Measurements from ENCODE around the gene ARHGEF10L. TPM values are rescaled to one million over a fixed set of nuclear protein-coding genes. Genes with fewer than 3 reads are reported as not detected.
"Not testable (repeated sequence)": the region's sequence is repeated elsewhere in the genome, so short reads cannot be mapped to it uniquely, and the experiment has no call there.

Gene ARHGEF10L, protein sequence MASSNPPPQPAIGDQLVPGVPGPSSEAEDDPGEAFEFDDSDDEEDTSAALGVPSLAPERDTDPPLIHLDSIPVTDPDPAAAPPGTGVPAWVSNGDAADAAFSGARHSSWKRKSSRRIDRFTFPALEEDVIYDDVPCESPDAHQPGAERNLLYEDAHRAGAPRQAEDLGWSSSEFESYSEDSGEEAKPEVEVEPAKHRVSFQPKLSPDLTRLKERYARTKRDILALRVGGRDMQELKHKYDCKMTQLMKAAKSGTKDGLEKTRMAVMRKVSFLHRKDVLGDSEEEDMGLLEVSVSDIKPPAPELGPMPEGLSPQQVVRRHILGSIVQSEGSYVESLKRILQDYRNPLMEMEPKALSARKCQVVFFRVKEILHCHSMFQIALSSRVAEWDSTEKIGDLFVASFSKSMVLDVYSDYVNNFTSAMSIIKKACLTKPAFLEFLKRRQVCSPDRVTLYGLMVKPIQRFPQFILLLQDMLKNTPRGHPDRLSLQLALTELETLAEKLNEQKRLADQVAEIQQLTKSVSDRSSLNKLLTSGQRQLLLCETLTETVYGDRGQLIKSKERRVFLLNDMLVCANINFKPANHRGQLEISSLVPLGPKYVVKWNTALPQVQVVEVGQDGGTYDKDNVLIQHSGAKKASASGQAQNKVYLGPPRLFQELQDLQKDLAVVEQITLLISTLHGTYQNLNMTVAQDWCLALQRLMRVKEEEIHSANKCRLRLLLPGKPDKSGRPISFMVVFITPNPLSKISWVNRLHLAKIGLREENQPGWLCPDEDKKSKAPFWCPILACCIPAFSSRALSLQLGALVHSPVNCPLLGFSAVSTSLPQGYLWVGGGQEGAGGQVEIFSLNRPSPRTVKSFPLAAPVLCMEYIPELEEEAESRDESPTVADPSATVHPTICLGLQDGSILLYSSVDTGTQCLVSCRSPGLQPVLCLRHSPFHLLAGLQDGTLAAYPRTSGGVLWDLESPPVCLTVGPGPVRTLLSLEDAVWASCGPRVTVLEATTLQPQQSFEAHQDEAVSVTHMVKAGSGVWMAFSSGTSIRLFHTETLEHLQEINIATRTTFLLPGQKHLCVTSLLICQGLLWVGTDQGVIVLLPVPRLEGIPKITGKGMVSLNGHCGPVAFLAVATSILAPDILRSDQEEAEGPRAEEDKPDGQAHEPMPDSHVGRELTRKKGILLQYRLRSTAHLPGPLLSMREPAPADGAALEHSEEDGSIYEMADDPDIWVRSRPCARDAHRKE (N-terminal part only)
- total RNA-seq (under 1 TPM in 3 of 5 donors, not detected in 2; 0.12 to 0.30 (median 0.22) TPM), total RNA-seq (0 to 8.6 (median 0.07) reads per million in 29 experiments)
- total RNA-seq (2013), result 0.17 TPM

DNA sequence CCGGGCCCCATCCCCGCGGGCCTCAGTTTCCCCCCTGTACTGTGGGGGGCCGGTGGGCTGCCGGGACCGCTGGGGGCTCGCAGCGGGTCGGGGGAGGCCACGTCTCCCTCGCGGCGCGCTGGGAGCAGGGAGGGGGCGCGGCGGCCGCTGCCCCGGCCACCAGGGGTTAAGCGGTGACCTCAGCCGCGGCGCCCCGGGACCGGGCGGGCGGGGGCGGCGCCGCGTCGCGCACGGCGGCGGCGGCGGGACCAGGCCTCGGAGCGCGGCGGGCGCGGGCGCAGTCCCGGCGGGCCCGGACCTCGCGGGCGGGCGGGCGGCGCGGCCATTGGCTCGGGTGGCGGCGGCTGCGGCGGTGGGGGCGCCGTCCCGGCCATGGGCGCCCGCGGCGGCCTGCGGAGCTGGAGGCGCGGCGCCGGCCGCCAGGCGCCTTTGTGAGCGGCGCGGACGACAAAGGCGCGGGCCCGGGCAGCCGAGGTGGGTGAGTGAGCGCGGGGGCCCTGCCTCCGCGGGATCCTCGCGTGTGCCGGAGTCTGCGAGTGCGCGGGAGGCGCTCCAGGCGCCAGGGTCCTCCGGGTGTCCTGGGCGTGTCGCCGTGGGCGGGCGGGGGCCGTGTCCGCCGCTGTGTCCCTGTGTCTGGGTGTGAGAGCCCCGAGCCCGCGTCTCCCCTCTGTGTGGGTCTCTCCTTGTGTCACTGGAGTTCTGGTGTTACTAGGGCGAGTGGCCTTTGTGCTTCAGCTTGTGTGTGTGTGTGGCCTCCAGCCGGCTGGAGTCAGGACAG is at the start of gene ARHGEF10L:
Gene ARHGEF10L (plus strand): TSS at position 222 of the 778 bp plus-strand sequence. CDS start 40,898 bp downstream, outside the sequence.
- Mint-ChIP-seq H3K36me3 (no peaks in the 10 kb centered on the region), H3K4me1 (peaks cover 5 to 12% (median 11%) of the 10 kb centered on the region in 3 donors), H3K9me3 (no peaks in the 10 kb centered on the region), H3K27me3 (peaks cover 47 to 59% of the 10 kb centered on the region in 2 donors), H3K27ac (no peak within 1 kb of the TSS), H3K4me3 (peak within 1 kb of the TSS; percentile 28 to 75 (median 36))
- 3% methylated on average over 84 of the region's 108 CpGs for WGBS (ENCODE audit: insufficient coverage)
- no peak within 1 kb of the TSS for H3K27ac ChIP-seq (ENCODE audit: low read length)
- peaks cover 8 to 59% of the 10 kb centered on the region in 2 experiments for H3K27me3 ChIP-seq (replicated peaks in 1 of 2; ENCODE audit: control insufficient read depth in 2 of 2, extremely low read depth in 1 of 2, insufficient read depth in 2 of 2, low read length in 1 of 2)
- ChIA-PET POLR2A (no interaction called here), CTCF (no interaction called here)
- no peak within 1 kb of the TSS for H3K4me3 ChIP-seq (ENCODE audit: control insufficient read depth in 1 of 2, extremely low read depth in 1 of 2, low read length in 1 of 2)
- H3K36me3 ChIP-seq (ENCODE audit: control insufficient read depth in 2 of 2, extremely low read depth in 1 of 2, insufficient read depth in 1 of 2, low read length in 1 of 2), result no peaks in the 10 kb centered on the region
- ATAC-seq (replicated peaks in 1 of 4) (no peak), DNase-seq (no peak)
- H3K9me3 ChIP-seq, result no peaks in the 10 kb centered on the region
- H3K4me1 ChIP-seq (ENCODE audit: control insufficient read depth in 1 of 2, extremely low read depth in 1 of 2, insufficient read depth in 2 of 2, low read length in 2 of 2), result peaks cover 0 to 4% of the 10 kb centered on the region in 2 experiments

GRCh38 chr1:17489768-17490417 is 49.6 kb upstream of the ARHGEF10L start:
- H3K27me3 Mint-ChIP-seq, result peaks cover 6 to 11% of the 10 kb centered on the region in 2 donors
- H3K4me3 ChIP-seq (ENCODE audit: control insufficient read depth in 1 of 2, extremely low read depth in 1 of 2, low read length in 1 of 2); H3K4me1 Mint-ChIP-seq; H3K27ac ChIP-seq (ENCODE audit: low read length); H3K9me3 Mint-ChIP-seq; H3K4me3 Mint-ChIP-seq; H3K27me3 ChIP-seq (replicated peaks in 1 of 2; ENCODE audit: control insufficient read depth in 2 of 2, extremely low read depth in 1 of 2, insufficient read depth in 2 of 2, low read length in 1 of 2); H3K4me1 ChIP-seq (ENCODE audit: control insufficient read depth in 1 of 2, extremely low read depth in 1 of 2, insufficient read depth in 2 of 2, low read length in 2 of 2); H3K36me3 Mint-ChIP-seq; H3K36me3 ChIP-seq (ENCODE audit: control insufficient read depth in 2 of 2, extremely low read depth in 1 of 2, insufficient read depth in 1 of 2, low read length in 1 of 2); POLR2A ChIA-PET; H3K9me3 ChIP-seq; DNase-seq; H3K27ac Mint-ChIP-seq; ATAC-seq (replicated peaks in 1 of 4): not testable (repeated sequence)
- 80% methylated on average over 9 of the region's 16 CpGs for WGBS (ENCODE audit: insufficient coverage)
- CTCF ChIA-PET, result interaction anchor here in 1 of 2 donors (0.6 kb wide), 1 partner anchor 24 kb away, joined by 6 read pairs; no protein-coding TSS in a partner anchor

DNA sequence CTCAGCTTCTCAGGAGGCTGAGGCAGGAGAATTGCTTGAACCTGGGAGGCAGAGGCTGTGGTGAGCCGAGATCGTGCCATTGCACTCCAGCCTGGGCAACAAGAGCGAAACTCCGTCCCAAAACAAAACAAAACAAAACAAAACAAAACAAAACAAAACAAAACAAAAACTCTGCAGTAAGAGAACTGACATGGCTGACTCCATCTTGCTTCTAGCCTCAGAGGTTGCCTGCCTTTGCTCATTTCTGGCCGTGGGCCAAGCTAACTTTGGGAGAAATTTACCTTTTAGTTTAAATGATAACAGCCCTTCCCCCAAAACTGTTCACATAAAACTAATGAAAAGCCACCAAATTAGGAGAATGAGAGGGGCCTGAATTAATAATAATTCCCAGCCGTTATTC is 48.8 kb upstream of the ARHGEF10L start:
- H3K27me3 ChIP-seq (replicated peaks in 1 of 2; ENCODE audit: control insufficient read depth in 2 of 2, extremely low read depth in 1 of 2, insufficient read depth in 2 of 2, low read length in 1 of 2); ATAC-seq (replicated peaks in 1 of 4); H3K36me3 ChIP-seq (ENCODE audit: control insufficient read depth in 2 of 2, extremely low read depth in 1 of 2, insufficient read depth in 1 of 2, low read length in 1 of 2): not testable (repeated sequence)

DNA sequence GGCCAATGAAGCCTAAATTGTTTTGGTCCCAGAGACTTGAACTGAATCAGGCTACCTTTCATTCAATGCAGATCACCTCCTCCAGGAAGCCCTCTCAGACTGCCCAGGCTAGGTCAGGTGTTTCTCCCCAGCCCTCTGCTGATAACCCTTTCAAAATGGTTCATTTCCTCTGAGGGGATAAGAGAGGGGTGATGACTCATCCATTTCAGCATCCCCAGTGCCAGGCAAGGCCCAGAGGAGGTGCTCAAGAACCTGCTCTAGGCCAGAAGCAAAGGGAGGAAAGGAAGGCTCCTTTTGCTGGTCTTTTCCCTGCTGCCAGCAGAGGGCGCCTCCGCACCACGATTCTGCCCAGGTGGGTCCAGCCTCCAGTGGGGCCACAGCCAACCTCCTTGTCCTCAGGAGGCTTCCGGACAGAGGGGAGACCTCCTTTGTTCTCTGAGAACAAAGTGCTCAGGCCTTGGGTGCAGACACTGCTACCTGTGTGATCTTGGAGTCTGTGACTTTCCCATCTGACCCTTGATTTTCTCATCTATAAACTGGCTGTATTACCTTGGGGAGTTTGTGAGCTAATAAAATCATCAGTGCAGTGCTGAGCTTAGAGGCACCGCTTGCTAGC is 45.3 kb upstream of the ARHGEF10L start:
- Mint-ChIP-seq H3K27me3 (peaks cover 3 to 7% of the 10 kb centered on the region in 2 donors), H3K27ac (no peak overlapping the region), H3K9me3 (peaks cover 0 to 3% (median 0%) of the 10 kb centered on the region in 3 donors), H3K4me1 (no peaks in the 10 kb centered on the region), H3K4me3 (no peak overlapping the region), H3K36me3 (no peaks in the 10 kb centered on the region)
- 20% methylated on average over 5 of the region's 5 CpGs for WGBS (ENCODE audit: insufficient coverage)
- ChIA-PET POLR2A (interaction anchor here in 1 of 2 donors (0.5 kb wide), 1 partner anchor 1146 kb away, joined by 7 read pairs; no protein-coding TSS in a partner anchor), CTCF (interaction anchor here (0.5 to 0.8 kb wide), 4 partner anchors 11 to 1186 kb away, joined by 3 to 10 read pairs (median 4); no protein-coding TSS in a partner anchor)
- peaks cover 0 to 13% of the 10 kb centered on the region in 2 experiments for H3K27me3 ChIP-seq (replicated peaks in 1 of 2; ENCODE audit: control insufficient read depth in 2 of 2, extremely low read depth in 1 of 2, insufficient read depth in 2 of 2, low read length in 1 of 2)
- no peaks in the 10 kb centered on the region for H3K9me3 ChIP-seq
- no peak overlapping the region for H3K27ac ChIP-seq (ENCODE audit: low read length)
- no peak overlapping the region for H3K4me3 ChIP-seq (ENCODE audit: control insufficient read depth in 1 of 2, extremely low read depth in 1 of 2, low read length in 1 of 2)
- no peaks in the 10 kb centered on the region for H3K36me3 ChIP-seq (ENCODE audit: control insufficient read depth in 2 of 2, extremely low read depth in 1 of 2, insufficient read depth in 1 of 2, low read length in 1 of 2)
- ATAC-seq (replicated peaks in 1 of 4) (peak; percentile 44 to 73 (median 62)), DNase-seq (peak; percentile 5 to 68 (median 39))
- H3K4me1 ChIP-seq (ENCODE audit: control insufficient read depth in 1 of 2, extremely low read depth in 1 of 2, insufficient read depth in 2 of 2, low read length in 2 of 2), result no peaks in the 10 kb centered on the region

More for the DNA sequence above, 48.8 kb upstream of the ARHGEF10L start:
- DNase-seq; H3K36me3 Mint-ChIP-seq; POLR2A ChIA-PET; H3K9me3 Mint-ChIP-seq; H3K27ac Mint-ChIP-seq; H3K27me3 Mint-ChIP-seq; H3K9me3 ChIP-seq; H3K27ac ChIP-seq (ENCODE audit: low read length); H3K4me3 ChIP-seq (ENCODE audit: control insufficient read depth in 1 of 2, extremely low read depth in 1 of 2, low read length in 1 of 2); H3K4me3 Mint-ChIP-seq; H3K4me1 Mint-ChIP-seq; H3K4me1 ChIP-seq (ENCODE audit: control insufficient read depth in 1 of 2, extremely low read depth in 1 of 2, insufficient read depth in 2 of 2, low read length in 2 of 2); CTCF ChIA-PET: not testable (repeated sequence)
- no CpG with 5 or more reads among the region's 6 CpGs for WGBS (ENCODE audit: insufficient coverage)

GRCh38 chr1:17496419-17496818 is 43.1 kb upstream of the ARHGEF10L start:
- Histone ChIP-seq H3K27me3 (replicated peaks in 1 of 2; ENCODE audit: control insufficient read depth in 2 of 2, extremely low read depth in 1 of 2, insufficient read depth in 2 of 2, low read length in 1 of 2) (peaks cover 0 to 9% of the 10 kb centered on the region in 2 experiments), H3K27ac (ENCODE audit: low read length) (no peak overlapping the region), H3K9me3 (no peaks in the 10 kb centered on the region), H3K36me3 (ENCODE audit: control insufficient read depth in 2 of 2, extremely low read depth in 1 of 2, insufficient read depth in 1 of 2, low read length in 1 of 2) (no peaks in the 10 kb centered on the region), H3K4me3 (ENCODE audit: control insufficient read depth in 1 of 2, extremely low read depth in 1 of 2, low read length in 1 of 2) (no peak overlapping the region), H3K4me1 (ENCODE audit: control insufficient read depth in 1 of 2, extremely low read depth in 1 of 2, insufficient read depth in 2 of 2, low read length in 2 of 2) (no peaks in the 10 kb centered on the region)
- H3K4me1 Mint-ChIP-seq, result no peaks in the 10 kb centered on the region
- peaks cover 7 to 12% of the 10 kb centered on the region in 2 donors for H3K27me3 Mint-ChIP-seq
- H3K9me3 Mint-ChIP-seq, result peaks cover 0 to 3% (median 0%) of the 10 kb centered on the region in 3 donors
- ChIA-PET CTCF (interaction anchor here in 1 of 2 donors (0.7 kb wide), 1 partner anchor 23 kb away, joined by 3 read pairs; no protein-coding TSS in a partner anchor), POLR2A (no interaction called here)
- H3K4me3 Mint-ChIP-seq, result no peak overlapping the region
- DNase-seq, result no peak
- H3K27ac Mint-ChIP-seq, result no peak overlapping the region
- WGBS (ENCODE audit: insufficient coverage), result 75% methylated on average over 2 of the region's 4 CpGs
- no peak for ATAC-seq (replicated peaks in 1 of 4)
- no peaks in the 10 kb centered on the region for H3K36me3 Mint-ChIP-seq
